Caco-2 (cell line): ENCODE results near the gene KIF26B. TPM values are rescaled to one million over a fixed set of nuclear protein-coding genes. Genes with fewer than 3 reads are reported as not detected.

ENCODE experiments used
- BruUV-seq: library from RNA; stranded (reverse); fragments of 400-500 nt; replicated peaks from 2 replicates; lab custom pipeline; 2021; lab: Mats Ljungman, UMichigan
- CTCF ChIA-PET: fragments of 300-600 bp; sonication (Branson Sonifier 250); formaldehyde crosslinking; loops from one replicate; lab custom pipeline; 2022; ENCODE audit warnings: antibody characterized with exemption; lab: Charles Lee
- POLR2A ChIA-PET: fragments of 300-600 bp; sonication (Branson Sonifier 250); formaldehyde crosslinking; loops from one replicate; lab custom pipeline; 2022; ENCODE audit warnings: antibody characterized with exemption; lab: Charles Lee
- DNase-seq, 2 experiments: peaks; one replicate each; pipeline versions ENCODE4 v3.0.0 to v3.0.0-alpha.2; 2020 to 2022
- H3K27me3 ChIP-seq: replicated peaks from 2 replicates; pipeline ENCODE4 v1.6.0; 2011; ENCODE audit warnings: low read length; ENCODE audit not compliant: control insufficient read depth, insufficient read depth
- H3K36me3 ChIP-seq: 2 replicates; pipeline ENCODE4 v1.5.1; 2011; ENCODE audit warnings: low read length; ENCODE audit not compliant: control insufficient read depth, insufficient read depth
- H3K4me1 ChIP-seq: fragments of 250-450 bp; sonication (Bioruptor Pico); 2 replicates; pipeline ENCODE4 v1.5.1; 2020; ENCODE audit warnings: mild to moderate bottlenecking
- H3K4me3 ChIP-seq: 2 replicates; pipeline ENCODE4 v1.5.1; 2011; ENCODE audit warnings: low read depth, mild to moderate bottlenecking, control low read depth, low read length
- H3K9me3 ChIP-seq: fragments of 250-450 bp; sonication (Bioruptor Pico); 2 replicates; pipeline ENCODE4 v1.5.1; 2020; ENCODE audit warnings: mild to moderate bottlenecking, moderate library complexity
- H3K27ac Mint-ChIP-seq: one replicate; pipeline ENCODE4 v1.8.0; 2022; ENCODE audit warnings: mixed read lengths; ENCODE audit not compliant: unreplicated experiment
- H3K27me3 Mint-ChIP-seq: one replicate; pipeline ENCODE4 v1.8.0; 2022; ENCODE audit warnings: mixed read lengths; ENCODE audit not compliant: insufficient read depth, unreplicated experiment
- H3K36me3 Mint-ChIP-seq: one replicate; pipeline ENCODE4 v1.8.0; 2022; ENCODE audit warnings: mild to moderate bottlenecking, mixed read lengths; ENCODE audit not compliant: insufficient read depth, unreplicated experiment
- H3K4me1 Mint-ChIP-seq: one replicate; pipeline ENCODE4 v1.8.0; 2022; ENCODE audit warnings: low read depth, mixed read lengths; ENCODE audit not compliant: unreplicated experiment
- H3K4me3 Mint-ChIP-seq: one replicate; pipeline ENCODE4 v1.8.0; 2022; ENCODE audit warnings: mild to moderate bottlenecking, moderate library complexity, mixed read lengths; ENCODE audit not compliant: unreplicated experiment
- H3K9me3 Mint-ChIP-seq: one replicate; pipeline ENCODE4 v1.8.0; 2022; ENCODE audit warnings: mixed read lengths; ENCODE audit not compliant: unreplicated experiment
- intact Hi-C: fragments of 100-400 bp; cut with micrococcal nuclease; formaldehyde crosslinking; loops from one replicate; pipeline ENCODE4 v1.10.0; 2022; ENCODE audit not compliant: unreplicated experiment
- total RNA-seq: library from RNA; stranded (reverse); gene quantifications from 2 replicates; pipeline ENCODE4 v1.2.3, GENCODE V29; 2022
- TF ChIP-seq, protein P1 (sequence below), 2 experiments: fragments of 200-600 bp in 1 of 2; IDR thresholded peaks; 1 replicate in 1 of 2; 2 replicates in 1 of 2; pipeline versions ENCODE4 v1.5.1 to v1.8.0; 2011 to 2022; ENCODE audit warnings: antibody characterized with exemption in 1 of 2, control low read depth in 1 of 2, inconsistent platforms in 1 of 2, low read depth in 1 of 2, low read length in 1 of 2, mild to moderate bottlenecking in 1 of 2, moderate library complexity in 1 of 2; ENCODE audit not compliant: insufficient read depth in 1 of 2, severe bottlenecking in 1 of 2, unreplicated experiment in 1 of 2

The KIF26B gene
- total RNA-seq, 1 experiment from 2014 or later, result 4.9 TPM

DNA sequence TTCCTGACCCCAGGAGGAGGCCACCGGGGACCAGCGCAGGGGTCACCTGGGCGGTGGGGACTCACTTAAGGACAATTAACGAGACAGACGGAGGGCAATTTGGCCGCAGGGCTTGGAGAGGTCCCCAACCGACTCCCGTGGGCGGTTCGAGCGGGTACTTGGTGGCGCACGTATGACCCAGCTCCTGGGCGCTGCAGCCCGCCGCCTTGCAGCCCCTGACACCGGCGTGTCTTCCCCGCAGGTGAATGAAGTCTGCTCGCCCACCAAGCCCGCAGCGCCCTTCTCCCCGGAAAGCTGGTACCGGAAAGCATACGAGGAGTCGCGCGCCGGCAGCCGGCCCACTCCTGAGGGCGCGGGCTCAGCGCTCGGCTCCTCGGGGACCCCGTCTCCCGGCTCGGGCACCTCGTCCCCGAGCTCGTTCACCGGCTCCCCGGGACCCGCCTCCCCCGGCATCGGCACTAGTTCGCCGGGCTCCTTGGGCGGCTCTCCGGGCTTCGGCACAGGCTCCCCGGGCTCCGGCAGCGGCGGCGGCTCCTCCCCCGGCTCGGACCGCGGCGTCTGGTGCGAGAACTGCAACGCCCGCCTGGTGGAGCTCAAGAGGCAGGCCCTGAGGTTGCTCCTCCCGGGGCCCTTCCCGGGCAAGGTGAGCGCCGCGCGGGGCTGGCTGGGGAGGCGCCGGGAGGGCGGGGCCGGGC, 1.4 kb downstream of the KIF26B start:
- BruUV-seq, result no TSS peak
- Mint-ChIP-seq H3K4me3 (peak overlapping the region; percentile 97), H3K27ac (no peak overlapping the region), H3K27me3 (peaks cover 7% of the 10 kb centered on the region), H3K4me1 (no peaks in the 10 kb centered on the region), H3K9me3 (no peaks in the 10 kb centered on the region), H3K36me3 (no peaks in the 10 kb centered on the region)
- intact Hi-C loops, result loop anchor here (2.0 to 10.0 kb wide), 10 partner anchors 106 to 699 kb away; no protein-coding TSS in a partner anchor
- no peaks in the 10 kb centered on the region for H3K9me3 ChIP-seq
- TF ChIP-seq, protein P1, sequence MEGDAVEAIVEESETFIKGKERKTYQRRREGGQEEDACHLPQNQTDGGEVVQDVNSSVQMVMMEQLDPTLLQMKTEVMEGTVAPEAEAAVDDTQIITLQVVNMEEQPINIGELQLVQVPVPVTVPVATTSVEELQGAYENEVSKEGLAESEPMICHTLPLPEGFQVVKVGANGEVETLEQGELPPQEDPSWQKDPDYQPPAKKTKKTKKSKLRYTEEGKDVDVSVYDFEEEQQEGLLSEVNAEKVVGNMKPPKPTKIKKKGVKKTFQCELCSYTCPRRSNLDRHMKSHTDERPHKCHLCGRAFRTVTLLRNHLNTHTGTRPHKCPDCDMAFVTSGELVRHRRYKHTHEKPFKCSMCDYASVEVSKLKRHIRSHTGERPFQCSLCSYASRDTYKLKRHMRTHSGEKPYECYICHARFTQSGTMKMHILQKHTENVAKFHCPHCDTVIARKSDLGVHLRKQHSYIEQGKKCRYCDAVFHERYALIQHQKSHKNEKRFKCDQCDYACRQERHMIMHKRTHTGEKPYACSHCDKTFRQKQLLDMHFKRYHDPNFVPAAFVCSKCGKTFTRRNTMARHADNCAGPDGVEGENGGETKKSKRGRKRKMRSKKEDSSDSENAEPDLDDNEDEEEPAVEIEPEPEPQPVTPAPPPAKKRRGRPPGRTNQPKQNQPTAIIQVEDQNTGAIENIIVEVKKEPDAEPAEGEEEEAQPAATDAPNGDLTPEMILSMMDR (IDR thresholded peaks at IDR 0.05; ENCODE audit: insufficient read depth in 1 of 2, low read depth in 1 of 2, low read length in 1 of 2, severe bottlenecking in 1 of 2, unreplicated experiment in 1 of 2), result peak; percentile 82 to 84
- ChIA-PET POLR2A (no interaction called here), CTCF (interaction anchor here (0.6 to 2.6 kb wide), 14 partner anchors 11 to 1292 kb away, joined by 3 to 15 read pairs (median 4); no protein-coding TSS in a partner anchor)
- peak; percentile 89 to 94 for DNase-seq
- no peaks in the 10 kb centered on the region; the same call in none of the 2 replicates for H3K27me3 ChIP-seq
- no peaks in the 10 kb centered on the region for H3K36me3 ChIP-seq
- H3K4me1 ChIP-seq, result peaks cover 8% of the 10 kb centered on the region
- peak overlapping the region; percentile 63 for H3K4me3 ChIP-seq

DNA sequence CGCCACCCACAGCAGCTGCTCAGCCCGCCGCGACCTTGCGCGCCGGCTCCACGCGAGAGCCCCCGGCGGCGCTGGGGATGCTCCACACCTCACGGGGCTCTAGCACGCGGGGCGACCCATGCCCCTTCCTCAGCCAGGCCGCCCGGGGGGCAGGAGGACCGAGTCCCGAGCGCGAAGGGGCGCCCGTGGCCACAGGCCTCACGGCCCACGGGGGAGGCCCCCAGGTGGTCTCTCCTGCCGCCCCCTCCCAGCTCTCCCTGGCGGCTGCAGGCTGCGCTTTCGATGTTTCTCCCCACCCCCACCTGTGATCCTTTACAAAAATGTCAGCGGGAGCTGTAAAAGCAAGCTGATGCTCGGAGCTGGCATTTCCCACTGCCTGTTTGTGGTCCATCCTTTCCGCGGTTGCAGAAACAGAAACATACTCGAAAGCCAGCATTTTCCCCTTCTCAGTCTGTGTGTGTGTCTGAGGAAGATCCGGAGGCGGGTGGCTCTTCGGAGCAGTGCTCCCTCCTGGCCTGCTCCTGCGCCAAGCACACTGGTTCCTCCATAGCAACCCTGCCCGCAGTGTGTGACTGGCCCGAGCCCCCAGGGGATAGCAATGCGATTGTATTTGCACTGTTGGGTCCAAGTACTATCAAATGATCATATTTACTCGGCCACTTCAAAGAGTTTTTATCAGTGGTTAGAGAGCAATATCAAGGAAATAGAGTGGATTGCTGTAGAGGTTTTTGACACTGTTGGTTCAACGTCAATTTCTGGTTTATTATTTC, 2.1 kb downstream of the KIF26B start:
- Mint-ChIP-seq H3K4me3 (peak overlapping the region; percentile 97), H3K27ac (peak overlapping the region; percentile 87), H3K27me3 (peaks cover 2% of the 10 kb centered on the region), H3K9me3 (no peaks in the 10 kb centered on the region), H3K36me3 (no peaks in the 10 kb centered on the region), H3K4me1 (no peaks in the 10 kb centered on the region)
- H3K27me3 ChIP-seq, result no peaks in the 10 kb centered on the region; the same call in none of the 2 replicates
- peak; percentile 72 to 81 for DNase-seq
- H3K4me3 ChIP-seq, result peak overlapping the region; percentile 63
- no TSS peak for BruUV-seq
- intact Hi-C loops, result loop anchor here (1.0 to 10.0 kb wide), 11 partner anchors 105 to 698 kb away; no protein-coding TSS in a partner anchor
- ChIA-PET CTCF (interaction anchor here (0.5 to 2.6 kb wide), 27 partner anchors 11 to 1760 kb away, joined by 3 to 15 read pairs (median 4); no protein-coding TSS in a partner anchor), POLR2A (interaction anchor here (0.5 to 0.7 kb wide), 5 partner anchors 48 to 775 kb away, joined by 3 to 11 read pairs (median 4); no protein-coding TSS in a partner anchor)
- H3K9me3 ChIP-seq, result no peaks in the 10 kb centered on the region
- TF ChIP-seq, protein P1 (IDR thresholded peaks at IDR 0.05; ENCODE audit: insufficient read depth in 1 of 2, low read depth in 1 of 2, low read length in 1 of 2, severe bottlenecking in 1 of 2, unreplicated experiment in 1 of 2), result no peak
- H3K4me1 ChIP-seq, result peaks cover 8% of the 10 kb centered on the region
- H3K36me3 ChIP-seq, result no peaks in the 10 kb centered on the region

DNA sequence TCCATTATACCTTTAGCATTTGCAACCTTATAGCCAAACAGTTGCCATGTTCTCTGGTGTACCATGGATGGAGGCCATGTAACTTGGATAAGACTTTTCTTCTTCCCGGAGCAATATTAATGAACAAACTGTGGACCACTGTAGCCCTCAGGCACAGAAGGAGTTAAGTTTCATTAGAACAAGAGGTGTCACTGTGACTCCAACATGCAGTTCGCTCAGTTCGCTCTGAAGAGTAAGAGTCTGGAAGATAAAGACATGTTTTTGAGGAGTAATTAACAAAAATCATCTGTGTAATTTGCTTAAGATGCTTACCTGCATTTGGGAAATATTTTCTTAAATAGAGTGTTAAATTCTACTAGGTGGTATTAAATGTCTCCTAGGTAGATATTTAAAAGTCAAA, 4.1 kb downstream of the KIF26B start:
- no peaks in the 10 kb centered on the region for H3K9me3 ChIP-seq
- H3K4me1 Mint-ChIP-seq, result no peaks in the 10 kb centered on the region
- CTCF ChIA-PET, result interaction anchor here (0.6 kb wide), 1 partner anchor 297 kb away, joined by 3 read pairs; no protein-coding TSS in a partner anchor
- no peaks in the 10 kb centered on the region for H3K27me3 Mint-ChIP-seq
- intact Hi-C loops, result loop anchor here (5.0 to 10.0 kb wide), 8 partner anchors 103 to 696 kb away; no protein-coding TSS in a partner anchor
- TF ChIP-seq, protein P1 (IDR thresholded peaks at IDR 0.05; ENCODE audit: insufficient read depth in 1 of 2, low read depth in 1 of 2, low read length in 1 of 2, severe bottlenecking in 1 of 2, unreplicated experiment in 1 of 2), result no peak
- H3K4me3 ChIP-seq, result no peak overlapping the region
- H3K4me1 ChIP-seq, result peaks cover 8% of the 10 kb centered on the region
- no peaks in the 10 kb centered on the region; the same call in 1 of the 2 replicates for H3K27me3 ChIP-seq
- H3K9me3 Mint-ChIP-seq, result no peaks in the 10 kb centered on the region
- BruUV-seq, result no TSS peak
- H3K36me3 Mint-ChIP-seq, result no peaks in the 10 kb centered on the region
- no peak overlapping the region for H3K27ac Mint-ChIP-seq
- no peaks in the 10 kb centered on the region for H3K36me3 ChIP-seq
- no peak overlapping the region for H3K4me3 Mint-ChIP-seq
- DNase-seq, result no peak
- POLR2A ChIA-PET, result no interaction called here
